Stomach (tissue), 9 donors: Measurements from ENCODE around the gene AMPD2. TPM values are rescaled to one million over a fixed set of nuclear protein-coding genes. Genes with fewer than 3 reads are reported as not detected.

ENCODE experiments used
- DNase-seq, 2 donors: peaks; one replicate each; pipeline versions ENCODE4 v3.0.0 to v3.0.0-alpha.2; 2013 to 2019
- H3K27ac ChIP-seq, 5 donors: fragments of 200-600 bp in 4 of 5; sonication (generic) in 4 of 5; one replicate each; pipeline ENCODE4 v1.5.1; 2013 to 2019; ENCODE audit warnings: mild to moderate bottlenecking in 1 of 5, moderate library complexity in 1 of 5
- H3K27me3 ChIP-seq, 3 donors: fragments of 200-600 bp; sonication (generic); one replicate each; pipeline ENCODE4 v1.5.1; 2017 to 2019; ENCODE audit warnings: mixed run types in 1 of 3
- H3K36me3 ChIP-seq, 4 donors: fragments of 200-600 bp; sonication (generic); 1 replicate in 3 of 4; 2 replicates in 1 of 4; pipeline ENCODE4 v1.5.1; 2016 to 2019
- H3K4me1 ChIP-seq, 4 donors: fragments of 200-600 bp; sonication (generic); one replicate each; pipeline ENCODE4 v1.5.1; 2016 to 2019
- H3K4me3 ChIP-seq, 4 donors: fragments of 200-600 bp; sonication (generic) in 3 of 4; one replicate each; pipeline ENCODE4 v1.5.1; 2016 to 2019; ENCODE audit warnings: mild to moderate bottlenecking in 1 of 4
- H3K9me3 ChIP-seq, 4 donors: fragments of 200-600 bp; sonication (generic); one replicate each; pipeline ENCODE4 v1.5.1; 2016 to 2019
- CTCF ChIP-seq, 7 experiments: fragments of 450-650 bp in 4 of 7; fragments of 200-600 bp in 3 of 7; sonication (generic) in 3 of 7; IDR thresholded peaks; one replicate each; pipeline ENCODE4 v1.5.1; 2016 to 2019; ENCODE audit warnings: antibody characterized with exemption in 7 of 7, control low read depth in 2 of 7, mild to moderate bottlenecking in 1 of 7
- EP300 ChIP-seq: sonication (generic); formaldehyde crosslinking; IDR thresholded peaks from one replicate; pipeline ENCODE4 v1.6.1; 2017; ENCODE audit warnings: antibody characterized with exemption
- POLR2A ChIP-seq, 4 donors: fragments of 450-650 bp; IDR thresholded peaks; one replicate each; pipeline ENCODE4 v1.6.1; 2016; ENCODE audit warnings: antibody characterized with exemption in 4 of 4, control low read depth in 2 of 4, mild to moderate bottlenecking in 1 of 4, moderate library complexity in 1 of 4
- POLR2AphosphoS5 ChIP-seq, 3 donors: sonication (generic); formaldehyde crosslinking; IDR thresholded peaks; one replicate each; pipeline ENCODE4 v1.6.1; 2016; ENCODE audit warnings: antibody characterized with exemption in 3 of 3
- WGBS, 5 donors: extraction: QIAGEN DNeasy Blood & Tissue Kit in 3 of 5; methylation state at CpG; one replicate each; pipeline versions ENCODE4 v1.1.5 to v1.1.7; 2013 to 2018; 5-methylcytosine and 5-hydroxymethylcytosine counted together
- intact Hi-C: fragments of 100-400 bp; cut with DNase I; formaldehyde crosslinking; loops from one replicate; pipeline ENCODE4 v1.15.1; 2023; ENCODE audit warnings: low total_unique reads
- polyA plus RNA-seq, 3 donors: library from polyadenylated mRNA; stranded (reverse); fragments of 200-250 nt; gene quantifications; one replicate each; pipeline ENCODE4 v1.2.3, GENCODE V29; 2013
- total RNA-seq, 5 donors: library from RNA; depleted of rRNA; stranded (reverse); fragments of >200 nt; gene quantifications; one replicate each; pipeline versions ENCODE4 v1.1.0 to v1.2.3, GENCODE V29; 2014 to 2016
- donor health status: healthy with polysubstance abuse.
- donor health status: Bipolar disorder and iron deficiency.
- donor health status: healthy.

The AMPD2 gene
- total and polyA plus RNA-seq, 8 donors: 16.1 to 364 (median 72.0) TPM

GRCh38 chr1:109615879-109616278 is 3.8 kb upstream of the AMPD2 start:
- WGBS, 5 donors: 44 to 75% (median 63%) methylated on average over 3 of the region's 3 CpGs
- Histone ChIP-seq H3K36me3 (no peaks in the 10 kb centered on the region), H3K9me3 (no peaks in the 10 kb centered on the region), H3K4me3 (no peak overlapping the region), H3K27ac (peak overlapping the region in 4 of 5 donors; percentile 12 to 73 (median 60)), H3K4me1 (peaks cover 13 to 50% (median 20%) of the 10 kb centered on the region in 4 donors), H3K27me3 (no peaks in the 10 kb centered on the region)
- DNase-seq: peak in 1 of 2 donors; percentile 59
- TF ChIP-seq CTCF (IDR thresholded peaks at IDR 0.05) (no peak), POLR2AphosphoS5 (IDR thresholded peaks at IDR 0.05) (peak in 1 of 3 donors; percentile 18)
- intact Hi-C loops: no loop called here

- 53 to 85% (median 81%) methylated on average over 3 of the region's 3 CpGs for WGBS, 5 donors
- intact Hi-C loops: no loop called here
Observed at GRCh38 chr1:109616391-109616790, 3.2 kb upstream of the AMPD2 start.

GRCh38 chr1:109617291-109617801 is 2.3 kb upstream of the AMPD2 start:
- Histone ChIP-seq H3K4me3 (no peak overlapping the region), H3K36me3 (no peaks in the 10 kb centered on the region), H3K27ac (peak overlapping the region in 4 of 5 donors; percentile 31 to 73 (median 60)), H3K27me3 (no peaks in the 10 kb centered on the region), H3K4me1 (peaks cover 27 to 64% (median 34%) of the 10 kb centered on the region in 4 donors), H3K9me3 (no peaks in the 10 kb centered on the region)
- peak in 1 of 3 donors; percentile 34 for TF ChIP-seq POLR2AphosphoS5 (IDR thresholded peaks at IDR 0.05)
- no peak for TF ChIP-seq EP300
- peak in 1 of 2 donors; percentile 38 for DNase-seq
- WGBS, 5 donors: 40 to 53% (median 44%) methylated on average over 3 of the region's 3 CpGs
- intact Hi-C loops: no loop called here

More at GRCh38 chr1:109616391-109616790, 3.2 kb upstream of the AMPD2 start:
- Histone ChIP-seq H3K4me1 (peaks cover 18 to 54% (median 25%) of the 10 kb centered on the region in 4 donors), H3K9me3 (no peaks in the 10 kb centered on the region), H3K4me3 (no peak overlapping the region), H3K36me3 (no peaks in the 10 kb centered on the region), H3K27ac (peak overlapping the region in 4 of 5 donors; percentile 12 to 73 (median 60)), H3K27me3 (no peaks in the 10 kb centered on the region)
- no peak for TF ChIP-seq EP300
- TF ChIP-seq CTCF (IDR thresholded peaks at IDR 0.05): no peak
- TF ChIP-seq POLR2AphosphoS5 (IDR thresholded peaks at IDR 0.05): no peak
- TF ChIP-seq POLR2A (IDR thresholded peaks at IDR 0.05): no peak
- DNase-seq: no peak

GRCh38 chr1:109618661-109619575 is 719 bp upstream of the AMPD2 start:
- DNase-seq: peak in 1 of 2 donors; percentile 37
- 22 to 39% (median 30%) methylated on average over 9 of the region's 9 CpGs for WGBS, 5 donors

More at GRCh38 chr1:109618661-109619575, 719 bp upstream of the AMPD2 start:
- Histone ChIP-seq H3K27me3 (no peaks in the 10 kb centered on the region), H3K27ac (peak overlapping the region; percentile 84 to 90 (median 88)), H3K4me3 (peak overlapping the region; percentile 64 to 81 (median 76)), H3K4me1 (peaks cover 34 to 67% (median 50%) of the 10 kb centered on the region in 4 donors), H3K36me3 (no peaks in the 10 kb centered on the region), H3K9me3 (no peaks in the 10 kb centered on the region)
- no peak for TF ChIP-seq POLR2AphosphoS5 (IDR thresholded peaks at IDR 0.05)
- no peak for TF ChIP-seq EP300
- TF ChIP-seq POLR2A (IDR thresholded peaks at IDR 0.05): no peak
- TF ChIP-seq CTCF (IDR thresholded peaks at IDR 0.05): no peak
- intact Hi-C loops: no loop called here
